ENCODE results near the gene C4A.

- no peak for TF ChIP-seq POLR2A (IDR thresholded peaks at IDR 0.05)
- no peak for TF ChIP-seq CTCF (IDR thresholded peaks at IDR 0.05)
Observed at GRCh38 chr6:32047084-32047478, 65.2 kb downstream of the C4A start.
